Caco-2 (cell line): ENCODE data around the gene NUDT14. TPM values are rescaled to one million over a fixed set of nuclear protein-coding genes. Genes with fewer than 3 reads are reported as not detected.
A peak's percentile ranks its signal among the peaks of the same experiment; 100 is the strongest.

ENCODE experiments used
- BruUV-seq: library from RNA; stranded (reverse); fragments of 400-500 nt; replicated peaks from 2 replicates; lab custom pipeline; 2021; lab: Mats Ljungman, UMichigan
- CTCF ChIA-PET: fragments of 300-600 bp; sonication (Branson Sonifier 250); formaldehyde crosslinking; loops from one replicate; lab custom pipeline; 2022; ENCODE audit warnings: antibody characterized with exemption; lab: Charles Lee
- POLR2A ChIA-PET: fragments of 300-600 bp; sonication (Branson Sonifier 250); formaldehyde crosslinking; loops from one replicate; lab custom pipeline; 2022; ENCODE audit warnings: antibody characterized with exemption; lab: Charles Lee
- DNase-seq, 2 experiments: peaks; one replicate each; pipeline versions ENCODE4 v3.0.0 to v3.0.0-alpha.2; 2020 to 2022
- H3K27me3 ChIP-seq: replicated peaks from 2 replicates; pipeline ENCODE4 v1.6.0; 2011; ENCODE audit warnings: low read length; ENCODE audit not compliant: control insufficient read depth, insufficient read depth
- H3K36me3 ChIP-seq: 2 replicates; pipeline ENCODE4 v1.5.1; 2011; ENCODE audit warnings: low read length; ENCODE audit not compliant: control insufficient read depth, insufficient read depth
- H3K4me1 ChIP-seq: fragments of 250-450 bp; sonication (Bioruptor Pico); 2 replicates; pipeline ENCODE4 v1.5.1; 2020; ENCODE audit warnings: mild to moderate bottlenecking
- H3K4me3 ChIP-seq: 2 replicates; pipeline ENCODE4 v1.5.1; 2011; ENCODE audit warnings: low read depth, mild to moderate bottlenecking, control low read depth, low read length
- H3K9me3 ChIP-seq: fragments of 250-450 bp; sonication (Bioruptor Pico); 2 replicates; pipeline ENCODE4 v1.5.1; 2020; ENCODE audit warnings: mild to moderate bottlenecking, moderate library complexity
- H3K27ac Mint-ChIP-seq: one replicate; pipeline ENCODE4 v1.8.0; 2022; ENCODE audit warnings: mixed read lengths; ENCODE audit not compliant: unreplicated experiment
- H3K27me3 Mint-ChIP-seq: one replicate; pipeline ENCODE4 v1.8.0; 2022; ENCODE audit warnings: mixed read lengths; ENCODE audit not compliant: insufficient read depth, unreplicated experiment
- H3K36me3 Mint-ChIP-seq: one replicate; pipeline ENCODE4 v1.8.0; 2022; ENCODE audit warnings: mild to moderate bottlenecking, mixed read lengths; ENCODE audit not compliant: insufficient read depth, unreplicated experiment
- H3K4me1 Mint-ChIP-seq: one replicate; pipeline ENCODE4 v1.8.0; 2022; ENCODE audit warnings: low read depth, mixed read lengths; ENCODE audit not compliant: unreplicated experiment
- H3K4me3 Mint-ChIP-seq: one replicate; pipeline ENCODE4 v1.8.0; 2022; ENCODE audit warnings: mild to moderate bottlenecking, moderate library complexity, mixed read lengths; ENCODE audit not compliant: unreplicated experiment
- H3K9me3 Mint-ChIP-seq: one replicate; pipeline ENCODE4 v1.8.0; 2022; ENCODE audit warnings: mixed read lengths; ENCODE audit not compliant: unreplicated experiment
- intact Hi-C: fragments of 100-400 bp; cut with micrococcal nuclease; formaldehyde crosslinking; loops from one replicate; pipeline ENCODE4 v1.10.0; 2022; ENCODE audit not compliant: unreplicated experiment
- total RNA-seq: library from RNA; stranded (reverse); gene quantifications from 2 replicates; pipeline ENCODE4 v1.2.3, GENCODE V29; 2022
- TF ChIP-seq, protein P1 (sequence below), 2 experiments: fragments of 200-600 bp in 1 of 2; IDR thresholded peaks; 1 replicate in 1 of 2; 2 replicates in 1 of 2; pipeline versions ENCODE4 v1.5.1 to v1.8.0; 2011 to 2022; ENCODE audit warnings: antibody characterized with exemption in 1 of 2, control low read depth in 1 of 2, inconsistent platforms in 1 of 2, low read depth in 1 of 2, low read length in 1 of 2, mild to moderate bottlenecking in 1 of 2, moderate library complexity in 1 of 2; ENCODE audit not compliant: insufficient read depth in 1 of 2, severe bottlenecking in 1 of 2, unreplicated experiment in 1 of 2

The NUDT14 gene
- total RNA-seq, 1 experiment from 2014 or later, result 63.4 TPM

DNA sequence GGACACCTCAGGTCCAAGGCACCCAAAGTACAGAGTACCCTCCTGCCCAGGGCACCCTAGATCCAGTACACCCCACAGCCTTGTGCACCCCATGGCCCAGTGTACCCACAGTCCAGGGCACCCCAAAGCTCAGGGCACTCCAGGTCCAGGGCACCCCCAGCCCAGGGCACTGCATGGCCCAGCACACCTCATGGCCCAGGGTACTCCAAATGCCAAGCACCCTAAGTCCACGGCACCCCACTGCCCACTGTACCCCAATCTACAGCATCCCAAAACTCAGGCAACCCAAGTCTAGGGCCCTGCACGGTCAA is 18.5 kb downstream of the NUDT14 start:
- H3K4me3 ChIP-seq, result no peak overlapping the region
- peaks cover 6% of the 10 kb centered on the region for H3K4me1 ChIP-seq
- POLR2A ChIA-PET, result no interaction called here
- H3K27me3 ChIP-seq, result no peaks in the 10 kb centered on the region
- no peaks in the 10 kb centered on the region for H3K27me3 Mint-ChIP-seq
- CTCF ChIA-PET, result no interaction called here
- H3K9me3 Mint-ChIP-seq, result no peaks in the 10 kb centered on the region
- no peaks in the 10 kb centered on the region for H3K4me1 Mint-ChIP-seq
- TF ChIP-seq, protein P1, sequence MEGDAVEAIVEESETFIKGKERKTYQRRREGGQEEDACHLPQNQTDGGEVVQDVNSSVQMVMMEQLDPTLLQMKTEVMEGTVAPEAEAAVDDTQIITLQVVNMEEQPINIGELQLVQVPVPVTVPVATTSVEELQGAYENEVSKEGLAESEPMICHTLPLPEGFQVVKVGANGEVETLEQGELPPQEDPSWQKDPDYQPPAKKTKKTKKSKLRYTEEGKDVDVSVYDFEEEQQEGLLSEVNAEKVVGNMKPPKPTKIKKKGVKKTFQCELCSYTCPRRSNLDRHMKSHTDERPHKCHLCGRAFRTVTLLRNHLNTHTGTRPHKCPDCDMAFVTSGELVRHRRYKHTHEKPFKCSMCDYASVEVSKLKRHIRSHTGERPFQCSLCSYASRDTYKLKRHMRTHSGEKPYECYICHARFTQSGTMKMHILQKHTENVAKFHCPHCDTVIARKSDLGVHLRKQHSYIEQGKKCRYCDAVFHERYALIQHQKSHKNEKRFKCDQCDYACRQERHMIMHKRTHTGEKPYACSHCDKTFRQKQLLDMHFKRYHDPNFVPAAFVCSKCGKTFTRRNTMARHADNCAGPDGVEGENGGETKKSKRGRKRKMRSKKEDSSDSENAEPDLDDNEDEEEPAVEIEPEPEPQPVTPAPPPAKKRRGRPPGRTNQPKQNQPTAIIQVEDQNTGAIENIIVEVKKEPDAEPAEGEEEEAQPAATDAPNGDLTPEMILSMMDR (IDR thresholded peaks at IDR 0.05; ENCODE audit: insufficient read depth in 1 of 2, low read depth in 1 of 2, low read length in 1 of 2, severe bottlenecking in 1 of 2, unreplicated experiment in 1 of 2), result no peak
- intact Hi-C loops, result no loop called here
- BruUV-seq, result no TSS peak
- no peak for DNase-seq
- no peaks in the 10 kb centered on the region for H3K36me3 Mint-ChIP-seq
- H3K27ac Mint-ChIP-seq, result no peak overlapping the region
- H3K9me3 ChIP-seq, result no peaks in the 10 kb centered on the region
- no peak overlapping the region for H3K4me3 Mint-ChIP-seq
- H3K36me3 ChIP-seq, result no peaks in the 10 kb centered on the region

DNA sequence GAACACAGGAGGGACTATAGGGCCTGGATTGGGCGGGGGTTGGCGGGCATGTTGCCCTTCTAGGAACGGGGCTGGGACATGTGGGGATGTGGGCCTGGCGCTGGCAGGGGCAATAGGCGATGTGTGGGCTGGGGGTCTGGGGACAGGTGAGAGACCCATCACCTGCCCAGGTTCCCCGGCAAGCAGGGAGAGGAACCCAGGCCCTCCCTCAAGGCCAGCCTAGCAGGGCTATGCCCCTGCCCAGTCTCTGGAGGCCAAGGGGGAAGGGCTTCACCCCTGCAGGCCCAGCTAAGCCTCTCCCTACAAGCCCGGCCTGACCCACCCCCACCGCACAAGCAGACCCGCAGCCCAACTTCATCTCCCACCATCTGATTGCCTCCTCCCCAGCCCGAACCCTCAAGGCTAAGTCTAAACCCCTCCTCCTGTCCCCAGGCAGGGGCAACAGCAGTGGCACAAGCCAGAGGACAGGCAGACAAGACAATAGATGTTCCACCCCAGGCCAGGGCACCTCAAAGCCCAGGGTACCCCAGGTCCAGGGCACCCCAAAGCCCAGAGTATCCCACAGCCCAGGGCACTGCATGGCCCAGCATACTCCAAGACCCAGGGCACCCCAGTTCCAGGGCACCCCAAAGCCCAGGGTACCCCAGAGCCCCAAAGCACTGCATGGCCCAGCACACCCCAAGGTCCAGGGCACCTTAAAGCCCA is 19.0 kb downstream of the NUDT14 start:
- peak in 1 of 2 experiments; percentile 51 for DNase-seq
- no TSS peak for BruUV-seq
- no peak overlapping the region for H3K27ac Mint-ChIP-seq
- Histone ChIP-seq H3K9me3 (no peaks in the 10 kb centered on the region), H3K4me1 (peaks cover 5% of the 10 kb centered on the region), H3K4me3 (no peak overlapping the region), H3K27me3 (no peaks in the 10 kb centered on the region), H3K36me3 (no peaks in the 10 kb centered on the region)
- CTCF ChIA-PET, result no interaction called here
- no peaks in the 10 kb centered on the region for H3K27me3 Mint-ChIP-seq
- POLR2A ChIA-PET, result no interaction called here
- TF ChIP-seq, protein P1 (IDR thresholded peaks at IDR 0.05; ENCODE audit: insufficient read depth in 1 of 2, low read depth in 1 of 2, low read length in 1 of 2, severe bottlenecking in 1 of 2, unreplicated experiment in 1 of 2), result no peak
- no peak overlapping the region for H3K4me3 Mint-ChIP-seq
- intact Hi-C loops, result no loop called here
- H3K9me3 Mint-ChIP-seq, result no peaks in the 10 kb centered on the region
- no peaks in the 10 kb centered on the region for H3K4me1 Mint-ChIP-seq
- no peaks in the 10 kb centered on the region for H3K36me3 Mint-ChIP-seq

DNA sequence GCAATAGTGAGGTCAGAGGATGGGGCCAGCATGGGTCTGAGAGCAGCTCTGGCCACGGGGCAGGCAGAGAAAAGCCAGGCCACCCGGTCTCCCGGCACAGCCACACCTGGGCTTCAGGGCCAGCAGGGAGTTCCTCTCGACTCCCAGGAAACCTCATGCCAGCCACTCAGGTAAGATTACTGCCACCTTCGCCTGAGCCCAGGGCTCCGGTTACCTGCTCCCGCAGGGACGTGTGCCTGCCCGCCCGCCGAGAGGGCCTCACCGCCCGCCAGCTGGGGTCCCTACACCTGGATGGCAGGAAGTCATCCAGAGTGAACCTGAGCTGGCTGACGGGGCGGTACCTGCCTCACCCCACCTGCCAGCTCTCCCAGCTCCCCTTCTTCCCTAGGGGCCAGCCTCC is 19.8 kb downstream of the NUDT14 start:
- no peaks in the 10 kb centered on the region for H3K4me1 Mint-ChIP-seq
- H3K9me3 Mint-ChIP-seq, result no peaks in the 10 kb centered on the region
- H3K36me3 Mint-ChIP-seq, result no peaks in the 10 kb centered on the region
- ChIA-PET POLR2A (no interaction called here), CTCF (no interaction called here)
- DNase-seq, result no peak
- no peak overlapping the region for H3K4me3 Mint-ChIP-seq
- Histone ChIP-seq H3K27me3 (no peaks in the 10 kb centered on the region), H3K4me3 (no peak overlapping the region), H3K36me3 (no peaks in the 10 kb centered on the region), H3K9me3 (no peaks in the 10 kb centered on the region), H3K4me1 (no peaks in the 10 kb centered on the region)
- no peaks in the 10 kb centered on the region for H3K27me3 Mint-ChIP-seq
- no peak overlapping the region for H3K27ac Mint-ChIP-seq
- intact Hi-C loops, result no loop called here
- TF ChIP-seq, protein P1 (IDR thresholded peaks at IDR 0.05; ENCODE audit: insufficient read depth in 1 of 2, low read depth in 1 of 2, low read length in 1 of 2, severe bottlenecking in 1 of 2, unreplicated experiment in 1 of 2), result no peak
- no TSS peak for BruUV-seq
